Measurements from ENCODE around the gene TBC1D2B.
"Not testable (repeated sequence)": the region's sequence is repeated elsewhere in the genome, so short reads cannot be mapped to it uniquely, and the experiment has no call there.

The TBC1D2B gene

GRCh38 chr15:77975332-77976094, 102.0 kb downstream of the TBC1D2B start:
- no peak for DNase-seq (ENCODE audit: low read depth in 2 of 2)

DNA sequence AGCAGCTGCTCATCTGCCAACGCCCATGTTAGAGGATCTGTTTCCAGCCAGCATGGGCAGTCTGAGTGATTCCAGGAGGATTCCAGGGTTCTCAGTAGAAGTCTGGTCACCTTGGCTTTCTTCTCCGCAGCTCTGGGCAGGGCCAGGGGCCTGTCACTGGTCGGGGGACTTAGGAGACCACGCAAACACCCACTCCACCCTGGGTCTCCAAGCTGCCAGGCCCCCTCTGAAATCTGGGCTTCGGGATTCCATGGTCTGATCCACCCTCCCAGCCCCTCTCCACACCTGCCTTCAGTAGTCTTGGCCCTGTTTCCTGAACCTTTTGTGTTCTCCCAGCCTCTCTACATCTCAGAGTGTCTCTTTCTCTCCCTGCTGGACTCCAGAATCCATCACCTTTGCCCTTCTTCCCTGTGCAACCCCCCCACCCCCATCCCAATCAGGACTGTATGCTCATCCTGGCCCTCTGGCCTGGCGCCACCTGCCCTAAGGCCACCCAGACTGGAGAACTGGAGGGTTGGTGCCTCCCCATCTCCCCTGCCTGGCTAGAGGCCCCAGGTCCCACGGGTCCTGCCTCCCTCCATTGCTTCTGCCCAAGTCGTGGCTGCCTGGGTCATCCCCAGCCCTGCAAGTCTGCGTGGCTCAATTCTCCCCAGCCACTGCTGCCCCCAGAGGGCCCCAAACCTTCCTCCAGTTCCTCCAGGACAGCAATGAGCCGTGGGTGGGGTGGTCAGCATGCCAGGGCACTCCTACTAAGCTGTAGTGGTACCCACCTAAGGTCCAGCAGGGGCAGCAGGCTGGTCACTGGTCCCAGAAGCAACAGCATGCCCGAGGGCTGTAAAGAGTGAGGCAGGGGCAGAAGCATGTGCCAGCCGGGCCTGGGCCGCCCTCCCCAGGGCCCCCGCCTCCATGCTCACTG, 102.8 kb downstream of the TBC1D2B start:
- DNase-seq (ENCODE audit: low read depth in 2 of 2): no peak

- no peak for DNase-seq (ENCODE audit: low read depth in 2 of 2)
Observed at GRCh38 chr15:77974098-77974414, 103.5 kb downstream of the TBC1D2B start.

- not testable (repeated sequence) for DNase-seq (ENCODE audit: low read depth in 2 of 2)
Observed at GRCh38 chr15:77973273-77974097, 104.0 kb downstream of the TBC1D2B start.

- DNase-seq (ENCODE audit: low read depth in 2 of 2): not testable (repeated sequence)
Observed at GRCh38 chr15:77972706-77973105, 104.8 kb downstream of the TBC1D2B start.

GRCh38 chr15:77971875-77972274, 105.6 kb downstream of the TBC1D2B start:
- DNase-seq (ENCODE audit: low read depth in 2 of 2): not testable (repeated sequence)

DNA sequence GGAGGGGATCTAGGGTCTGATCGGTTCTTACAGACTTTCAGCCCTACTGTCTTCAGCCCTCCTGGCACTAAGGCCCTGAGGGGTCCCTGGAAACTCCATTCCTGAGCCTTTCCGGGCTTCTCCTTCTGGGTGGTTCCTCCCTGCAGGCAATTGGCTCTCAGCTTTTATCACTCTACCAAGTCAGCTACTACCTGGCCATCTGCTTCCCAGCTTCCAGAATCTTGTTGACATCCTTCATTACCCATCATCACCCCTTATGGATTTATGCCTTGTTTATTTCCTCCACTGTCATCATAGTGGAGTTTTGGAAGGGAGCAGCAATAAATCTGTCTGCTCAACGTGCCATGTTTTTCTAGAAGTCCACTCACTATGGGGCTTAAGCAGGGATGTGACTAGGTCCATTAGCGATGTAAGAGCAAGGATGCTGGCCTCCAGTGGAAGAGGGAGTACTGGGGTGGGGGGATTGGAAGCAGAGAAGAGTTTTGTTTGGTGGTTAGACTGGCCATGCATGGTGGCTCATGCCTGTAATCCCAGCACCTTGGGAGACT, 106.6 kb downstream of the TBC1D2B start:
- DNase-seq (ENCODE audit: low read depth in 2 of 2): not testable (repeated sequence)

DNA sequence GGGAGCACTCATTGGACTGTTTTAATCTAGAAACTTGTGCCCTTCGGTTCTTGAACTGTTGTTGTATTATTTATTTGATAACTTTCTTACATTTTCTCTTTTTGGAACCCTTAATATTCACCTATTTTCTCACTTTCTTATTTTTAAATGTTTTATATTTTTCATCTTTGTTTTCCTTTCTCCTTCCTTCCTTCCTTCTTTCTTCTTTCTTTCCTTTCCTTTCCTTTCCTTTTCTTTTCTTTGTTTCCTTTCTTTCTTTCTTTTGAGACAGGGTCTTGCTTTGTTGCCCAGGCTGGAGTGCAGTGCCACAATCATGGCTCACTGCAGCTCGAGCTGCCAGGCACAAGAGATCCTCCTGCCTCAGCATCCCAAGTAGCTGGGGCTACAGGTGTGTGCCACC, 108.5 kb downstream of the TBC1D2B start:
- DNase-seq (ENCODE audit: low read depth in 2 of 2): no peak

DNA sequence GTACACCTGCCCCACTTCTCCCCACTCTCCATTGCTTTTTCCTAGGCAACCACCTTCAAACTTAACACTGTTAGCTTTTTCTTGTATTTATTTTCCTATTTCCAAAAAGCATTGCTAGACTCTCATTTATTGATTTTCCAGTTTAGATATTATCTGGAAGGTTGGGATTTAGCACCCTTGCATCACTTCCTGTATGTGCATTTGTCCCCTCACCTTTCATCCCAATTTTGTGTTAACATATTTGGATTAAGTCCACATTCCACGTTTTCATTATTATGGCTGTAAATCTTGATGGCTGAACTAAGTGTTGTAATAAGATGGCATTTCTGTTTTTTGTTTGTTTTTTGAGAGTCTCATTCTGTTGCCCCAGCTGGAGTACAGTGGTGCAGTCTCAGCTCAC, 109.7 kb downstream of the TBC1D2B start:
- no peak for DNase-seq (ENCODE audit: low read depth in 2 of 2)

DNA sequence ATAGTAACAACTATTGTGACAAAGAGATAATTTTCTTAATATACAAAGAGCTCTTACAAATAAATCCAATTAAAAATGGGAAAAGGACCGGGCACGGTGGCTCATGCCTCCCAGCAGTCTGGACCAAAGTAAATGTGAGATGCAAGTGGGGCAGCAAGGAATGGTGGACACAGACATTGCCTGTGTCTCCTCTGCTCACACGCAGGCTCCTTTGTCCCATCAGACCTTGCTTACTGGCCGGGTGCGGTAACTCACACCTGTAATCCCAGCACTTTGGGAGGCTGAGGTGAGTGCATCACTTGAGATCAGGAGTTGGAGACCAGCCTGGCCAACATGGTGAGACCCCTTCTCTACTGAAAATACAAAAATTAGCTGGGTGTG, 110.3 kb downstream of the TBC1D2B start:
- not testable (repeated sequence) for DNase-seq (ENCODE audit: low read depth in 2 of 2)

GRCh38 chr15:77966540-77967234, 110.8 kb downstream of the TBC1D2B start:
- no peak for DNase-seq (ENCODE audit: low read depth in 2 of 2)

DNA sequence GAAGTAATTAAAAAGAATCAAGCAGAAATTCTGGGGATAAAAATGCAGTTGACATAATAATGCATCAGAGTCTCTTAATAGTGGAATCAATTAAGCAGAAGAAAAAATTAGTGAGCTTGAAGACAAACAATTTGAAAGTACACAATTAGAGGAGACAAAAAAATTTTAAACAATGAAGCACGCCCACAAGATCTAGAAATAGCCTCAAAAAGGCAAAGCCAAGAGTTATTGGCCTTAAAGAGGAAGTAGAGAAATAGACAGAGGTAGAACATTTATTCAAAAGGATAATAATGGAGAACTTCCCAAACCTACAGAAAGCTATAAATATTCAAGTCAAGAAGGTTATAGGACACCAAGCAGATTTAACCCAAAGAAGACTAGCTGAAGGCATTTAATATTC, 113.3 kb downstream of the TBC1D2B start:
- no peak for DNase-seq (ENCODE audit: low read depth in 2 of 2)

DNA sequence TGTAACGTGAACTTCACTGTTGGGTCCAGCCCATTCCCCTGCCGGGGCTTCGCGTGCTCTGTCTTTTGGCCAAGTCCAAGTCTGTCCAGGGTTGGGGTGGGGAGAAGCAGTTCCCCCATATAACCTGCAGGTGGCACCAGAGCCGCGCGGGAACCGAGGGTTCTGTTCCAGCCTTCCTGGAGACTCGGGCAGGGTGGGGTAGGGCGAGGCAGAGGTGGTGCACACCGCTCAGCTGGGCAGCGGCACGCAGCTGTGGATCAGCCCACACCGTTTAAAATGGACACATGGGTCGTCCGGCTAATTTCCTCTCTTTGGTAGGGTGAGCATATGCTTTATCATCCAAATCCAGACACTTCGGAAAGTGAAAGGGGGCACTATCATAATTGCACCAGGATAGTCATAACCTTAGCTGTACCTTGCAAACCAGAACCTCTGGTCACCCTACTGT, 118.1 kb downstream of the TBC1D2B start:
- DNase-seq (ENCODE audit: low read depth in 2 of 2): peak in 1 of 2 experiments; percentile 11

DNA sequence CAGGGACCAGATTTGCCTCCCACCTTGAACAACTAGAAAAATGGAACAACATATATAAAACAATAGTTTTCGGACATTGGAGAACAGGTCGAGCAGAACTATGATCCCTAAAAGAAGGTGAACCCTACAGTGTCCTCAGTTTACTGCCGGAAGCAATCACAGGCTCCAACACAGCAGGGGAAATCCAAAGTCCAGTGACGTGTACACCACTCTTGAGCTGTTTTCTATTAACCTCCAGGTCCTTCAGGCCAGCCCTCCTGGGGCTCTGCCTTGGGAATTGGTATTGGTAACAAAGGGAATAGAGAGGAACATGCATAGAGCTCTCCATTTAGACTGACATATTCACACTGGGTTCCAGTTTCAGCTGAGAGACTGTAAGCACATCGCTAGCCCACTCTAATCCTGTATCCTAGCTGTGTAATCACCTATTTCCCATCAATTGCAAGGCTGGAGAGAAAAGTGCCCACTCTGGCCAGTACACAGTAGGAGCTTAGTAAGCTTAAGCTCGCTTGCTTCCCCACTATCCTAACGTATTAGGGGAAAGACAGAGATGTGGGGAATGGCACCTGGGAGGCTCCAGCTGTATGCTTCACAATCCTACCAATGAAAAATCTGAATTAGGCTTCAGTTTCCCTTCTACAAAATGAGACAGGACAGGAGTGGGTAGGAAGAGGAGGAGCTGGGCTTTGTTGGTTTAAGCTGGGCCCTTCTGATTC, 118.6 kb downstream of the TBC1D2B start:
- not testable (repeated sequence) for DNase-seq (ENCODE audit: low read depth in 2 of 2)

- not testable (repeated sequence) for DNase-seq (ENCODE audit: low read depth in 2 of 2)
Observed at GRCh38 chr15:77958021-77958420, 119.5 kb downstream of the TBC1D2B start.

- DNase-seq (ENCODE audit: low read depth in 2 of 2): not testable (repeated sequence)
Observed at GRCh38 chr15:77953926-77954325, 123.6 kb downstream of the TBC1D2B start.

- not testable (repeated sequence) for DNase-seq (ENCODE audit: low read depth in 2 of 2)
Observed at GRCh38 chr15:77952928-77953446, 124.5 kb downstream of the TBC1D2B start.

GRCh38 chr15:77951105-77951786, 126.3 kb downstream of the TBC1D2B start:
- DNase-seq (ENCODE audit: low read depth in 2 of 2): not testable (repeated sequence)

- DNase-seq (ENCODE audit: low read depth in 2 of 2): not testable (repeated sequence)
Observed at GRCh38 chr15:77950470-77950869, 127.0 kb downstream of the TBC1D2B start.
